Adrenal gland (tissue), 12 donors: ENCODE measurements around the gene LRRK1. TPM values are rescaled to one million over a fixed set of nuclear protein-coding genes. Genes with fewer than 3 reads are reported as not detected.
A peak's percentile ranks its signal among the peaks of the same experiment; 100 is the strongest.

ENCODE experiments used
- DNase-seq, 7 donors: peaks; one replicate each; pipeline ENCODE4 v3.0.0-alpha.2; 2019 to 2020
- H3K27ac ChIP-seq, 5 donors: fragments of 200-600 bp; sonication (generic) in 4 of 5; 1 replicate in 3 of 5; 2 replicates in 2 of 5; pipeline versions ENCODE4 v1.5.1 to v1.8.0; 2016 to 2020; ENCODE audit warnings: mild to moderate bottlenecking in 1 of 5
- H3K27me3 ChIP-seq: fragments of 200-600 bp; 2 replicates; pipeline ENCODE4 v1.8.0; 2021
- H3K36me3 ChIP-seq, 2 donors: fragments of 200-600 bp; replicated peaks in 1 of 2; 1 replicate in 1 of 2; 2 replicates in 1 of 2; pipeline versions ENCODE4 v1.5.1 to v1.8.0; 2018 to 2022
- H3K4me1 ChIP-seq, 2 donors: fragments of 200-600 bp; replicated peaks in 1 of 2; 1 replicate in 1 of 2; 2 replicates in 1 of 2; pipeline versions ENCODE4 v1.5.1 to v1.8.0; 2018 to 2021
- H3K4me3 ChIP-seq, 4 donors: fragments of 200-600 bp; sonication (generic) in 3 of 4; one replicate each; pipeline ENCODE4 v1.5.1; 2016 to 2018
- H3K9me3 ChIP-seq, 3 donors: fragments of 200-600 bp; sonication (generic) in 1 of 3; replicated peaks in 1 of 3; 1 replicate in 2 of 3; 2 replicates in 1 of 3; pipeline versions ENCODE4 v1.5.1 to v1.8.0; 2016 to 2021
- POLR2A ChIP-seq, 2 donors: fragments of 450-650 bp; IDR thresholded peaks; one replicate each; pipeline ENCODE4 v1.6.1; 2017; ENCODE audit warnings: antibody characterized with exemption in 2 of 2, mild to moderate bottlenecking in 2 of 2, moderate library complexity in 1 of 2
- WGBS, 4 donors: extraction: QIAGEN DNeasy Blood & Tissue Kit in 2 of 4; methylation state at CpG; one replicate each; pipeline versions ENCODE4 v1.1.5 to v1.1.7; 2013 to 2017; 5-methylcytosine and 5-hydroxymethylcytosine counted together
- intact Hi-C, 2 donors: fragments of 100-400 bp; cut with DNase I; formaldehyde crosslinking; loops; one replicate each; pipeline versions ENCODE4 v1.14.1 to v1.15.0; 2022 to 2023
- polyA plus RNA-seq, 3 donors: library from polyadenylated mRNA; stranded (reverse); fragments of 200-250 nt in 2 of 3; fragments of 350-450 nt in 1 of 3; fragmentation: Illumina TruSeq in 1 of 3; extraction: RNeasy Lipid Tissue Mini Kit (QIAGEN cat#74804) in 1 of 3; gene quantifications; one replicate each; pipeline ENCODE4 v1.2.3, GENCODE V29; 2013 to 2014
- total RNA-seq, 9 donors: library from RNA; depleted of rRNA in 4 of 9; stranded (reverse); fragments of >200 nt in 4 of 9; fragments of 120-200 nt in 1 of 9; fragmentation: NEBNext Ultra II Directional in 1 of 9; extraction: Animal tissue kit (Norgen Biotek cat#: 25700) in 1 of 9; gene quantifications; one replicate each; pipeline versions ENCODE4 v1.1.0 to v1.2.4, GENCODE V29; 2013 to 2023
- TF ChIP-seq, protein P1 (sequence below), 6 experiments: fragments of 450-650 bp in 4 of 6; fragments of 200-600 bp in 2 of 6; sonication (generic) in 1 of 6; IDR thresholded peaks; 1 replicate in 5 of 6; 2 replicates in 1 of 6; pipeline versions ENCODE4 v1.5.1 to v1.8.0; 2016 to 2021; ENCODE audit warnings: antibody characterized with exemption in 6 of 6, mild to moderate bottlenecking in 2 of 6, moderate library complexity in 1 of 6
- donor health status: healthy with polysubstance abuse.
- donor health status: Bipolar disorder and iron deficiency.
- donor health status: DM: yes; HTN: yes; CAD: no.
- donor health status: DM: no; HTN: no; CAD: no.
- donor health status: DM: no; HTN: no; CAD: no.
- donor health status: DM: yes; HTN: yes; CAD: no.

Gene LRRK1
- total and polyA plus RNA-seq, 12 donors = 0.44 to 13.1 (median 7.7) TPM

DNA sequence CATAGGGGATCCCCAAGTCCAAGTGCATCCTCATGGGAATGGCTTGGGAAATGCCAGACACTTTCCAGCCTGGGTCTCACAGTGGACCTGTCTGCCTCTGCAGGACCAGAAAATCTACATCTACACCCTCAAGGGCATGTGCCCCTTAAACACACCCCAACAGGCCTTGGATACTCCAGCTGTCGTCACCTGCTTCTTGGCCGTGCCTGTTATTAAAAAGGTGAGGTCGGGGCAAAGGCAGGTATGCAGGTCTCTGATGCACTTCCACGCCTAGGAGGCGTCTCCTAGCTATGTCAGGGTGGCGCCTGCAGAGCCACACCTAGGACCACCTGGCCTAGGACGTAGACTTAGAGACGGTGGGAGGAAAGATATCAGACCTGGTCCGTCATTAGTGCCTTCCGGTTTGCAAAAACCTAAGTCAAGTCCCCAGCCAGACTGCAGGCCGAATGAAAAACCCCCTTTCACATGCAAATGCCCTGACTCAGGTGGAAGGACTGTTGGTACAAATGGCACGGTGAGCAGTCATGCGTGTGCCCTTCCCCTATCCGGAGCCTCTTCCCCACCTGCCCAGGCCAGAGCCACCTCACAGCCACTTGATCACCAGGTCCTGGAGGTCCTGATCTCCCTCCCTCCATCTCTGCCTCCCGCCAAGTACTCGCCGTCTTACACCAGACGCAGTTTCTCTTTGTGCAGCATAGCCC, 143.5 kb downstream of the LRRK1 start:
- H3K4me3 ChIP-seq = no peak overlapping the region
- no peaks in the 10 kb centered on the region for H3K9me3 ChIP-seq
- H3K27me3 ChIP-seq = no peaks in the 10 kb centered on the region
- peak overlapping the region in 1 of 5 donors; percentile 6 for H3K27ac ChIP-seq
- TF ChIP-seq, protein P1, sequence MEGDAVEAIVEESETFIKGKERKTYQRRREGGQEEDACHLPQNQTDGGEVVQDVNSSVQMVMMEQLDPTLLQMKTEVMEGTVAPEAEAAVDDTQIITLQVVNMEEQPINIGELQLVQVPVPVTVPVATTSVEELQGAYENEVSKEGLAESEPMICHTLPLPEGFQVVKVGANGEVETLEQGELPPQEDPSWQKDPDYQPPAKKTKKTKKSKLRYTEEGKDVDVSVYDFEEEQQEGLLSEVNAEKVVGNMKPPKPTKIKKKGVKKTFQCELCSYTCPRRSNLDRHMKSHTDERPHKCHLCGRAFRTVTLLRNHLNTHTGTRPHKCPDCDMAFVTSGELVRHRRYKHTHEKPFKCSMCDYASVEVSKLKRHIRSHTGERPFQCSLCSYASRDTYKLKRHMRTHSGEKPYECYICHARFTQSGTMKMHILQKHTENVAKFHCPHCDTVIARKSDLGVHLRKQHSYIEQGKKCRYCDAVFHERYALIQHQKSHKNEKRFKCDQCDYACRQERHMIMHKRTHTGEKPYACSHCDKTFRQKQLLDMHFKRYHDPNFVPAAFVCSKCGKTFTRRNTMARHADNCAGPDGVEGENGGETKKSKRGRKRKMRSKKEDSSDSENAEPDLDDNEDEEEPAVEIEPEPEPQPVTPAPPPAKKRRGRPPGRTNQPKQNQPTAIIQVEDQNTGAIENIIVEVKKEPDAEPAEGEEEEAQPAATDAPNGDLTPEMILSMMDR (IDR thresholded peaks at IDR 0.05) = no peak
- no peak for TF ChIP-seq POLR2A (IDR thresholded peaks at IDR 0.05)
- H3K36me3 ChIP-seq = no peaks in the 10 kb centered on the region
- H3K4me1 ChIP-seq = peaks cover 0 to 3% of the 10 kb centered on the region in 2 donors
- intact Hi-C loops = no loop called here
- 89 to 95% (median 93%) methylated on average over 13 to 18 of the region's 18 CpGs for WGBS, 4 donors
- DNase-seq = peak in 1 of 7 donors; percentile 21

DNA sequence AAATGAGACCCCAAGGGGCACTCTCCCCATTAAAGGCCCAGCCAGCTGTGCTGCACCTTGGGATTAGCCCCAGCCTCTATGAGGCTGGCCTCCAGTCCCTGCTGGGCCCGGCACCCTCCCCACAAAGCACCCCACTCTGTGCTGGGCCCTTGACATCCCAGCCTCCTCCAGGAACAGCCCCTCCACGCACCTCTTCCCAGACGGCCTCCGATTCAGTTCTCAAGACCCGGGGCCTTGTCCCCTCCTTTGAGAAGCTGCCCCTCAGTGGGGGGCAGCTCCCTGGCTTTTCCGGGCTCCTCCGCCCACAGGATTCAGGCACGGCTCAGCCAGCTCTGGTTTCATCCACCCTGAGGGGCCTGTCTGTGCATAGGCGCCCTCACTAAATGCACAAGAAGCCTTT, 144.1 kb downstream of the LRRK1 start:
- H3K27ac ChIP-seq = peak overlapping the region in 1 of 5 donors; percentile 6
- H3K9me3 ChIP-seq = no peaks in the 10 kb centered on the region
- TF ChIP-seq POLR2A (IDR thresholded peaks at IDR 0.05) = no peak
- TF ChIP-seq, protein P1 (IDR thresholded peaks at IDR 0.05) = no peak
- DNase-seq = peak in 1 of 7 donors; percentile 20
- no peak overlapping the region for H3K4me3 ChIP-seq
- no peaks in the 10 kb centered on the region for H3K36me3 ChIP-seq
- WGBS, 4 donors = 86 to 95% (median 89%) methylated on average over 9 of the region's 9 CpGs
- intact Hi-C loops = no loop called here
- H3K27me3 ChIP-seq = no peaks in the 10 kb centered on the region
- H3K4me1 ChIP-seq = peaks cover 0 to 9% of the 10 kb centered on the region in 2 donors

GRCh38 chr15:101063891-101064794, 145.0 kb downstream of the LRRK1 start:
- 66 to 79% (median 73%) methylated on average over 16 to 30 of the region's 30 CpGs for WGBS, 4 donors
- peaks cover 0 to 14% of the 10 kb centered on the region in 2 donors for H3K4me1 ChIP-seq
- H3K27me3 ChIP-seq = no peaks in the 10 kb centered on the region
- peak overlapping the region in 2 of 5 donors; percentile 29 to 55 for H3K27ac ChIP-seq
- TF ChIP-seq, protein P1 (IDR thresholded peaks at IDR 0.05) = no peak
- no peak for TF ChIP-seq POLR2A (IDR thresholded peaks at IDR 0.05)
- H3K4me3 ChIP-seq = no peak overlapping the region
- intact Hi-C loops = no loop called here
- H3K36me3 ChIP-seq = no peaks in the 10 kb centered on the region
- H3K9me3 ChIP-seq = no peaks in the 10 kb centered on the region
- peak in 3 of 7 donors; percentile 34 to 49 (median 35) for DNase-seq
